Fibroblast of skin of left quadriceps (primary cell): ENCODE data around the gene CAPN11.
"Not testable (repeated sequence)": the region's sequence is repeated elsewhere in the genome, so short reads cannot be mapped to it uniquely, and the experiment has no call there.

Experiments
- DNase-seq, 2 experiments: peaks; one replicate each; pipeline ENCODE4 v3.0.0-alpha.2; 2013; ENCODE audit warnings: low read depth in 2 of 2

Gene CAPN11

GRCh38 chr6:44131892-44132291, 26.7 kb upstream of the CAPN11 start:
- DNase-seq: no peak

- no peak for DNase-seq
Observed at GRCh38 chr6:44132476-44132875, 26.1 kb upstream of the CAPN11 start.

- no peak for DNase-seq
Observed at GRCh38 chr6:44133003-44133931, 25.4 kb upstream of the CAPN11 start.

- no peak for DNase-seq
Observed at GRCh38 chr6:44133981-44134711, 24.5 kb upstream of the CAPN11 start.

- no peak for DNase-seq
Observed at GRCh38 chr6:44135173-44135758, 23.4 kb upstream of the CAPN11 start.

- no peak for DNase-seq
Observed at GRCh38 chr6:44135875-44136274, 22.7 kb upstream of the CAPN11 start.

GRCh38 chr6:44138717-44139350, 19.8 kb upstream of the CAPN11 start:
- DNase-seq: no peak

- no peak for DNase-seq
Observed at GRCh38 chr6:44139351-44139743, 19.3 kb upstream of the CAPN11 start.

GRCh38 chr6:44142835-44143234, 15.8 kb upstream of the CAPN11 start:
- no peak for DNase-seq

- no peak for DNase-seq
Observed at GRCh38 chr6:44143731-44144130, 14.9 kb upstream of the CAPN11 start.

GRCh38 chr6:44144536-44144935, 14.1 kb upstream of the CAPN11 start:
- not testable (repeated sequence) for DNase-seq

GRCh38 chr6:44145839-44146238, 12.8 kb upstream of the CAPN11 start:
- no peak for DNase-seq

GRCh38 chr6:44146685-44147084, 11.9 kb upstream of the CAPN11 start:
- DNase-seq: no peak

GRCh38 chr6:44147256-44147655, 11.4 kb upstream of the CAPN11 start:
- no peak for DNase-seq

- DNase-seq: no peak
Observed at GRCh38 chr6:44148306-44148705, 10.3 kb upstream of the CAPN11 start.

GRCh38 chr6:44149369-44150012, 9.1 kb upstream of the CAPN11 start:
- no peak for DNase-seq

GRCh38 chr6:44150317-44150917, 8.2 kb upstream of the CAPN11 start:
- DNase-seq: no peak

GRCh38 chr6:44151348-44152108, 7.1 kb upstream of the CAPN11 start:
- peak; percentile 15 to 23 for DNase-seq

- no peak for DNase-seq
Observed at GRCh38 chr6:44152109-44152461, 6.5 kb upstream of the CAPN11 start.

GRCh38 chr6:44152533-44152932, 6.1 kb upstream of the CAPN11 start:
- no peak for DNase-seq

GRCh38 chr6:44154067-44154466, 4.6 kb upstream of the CAPN11 start:
- no peak for DNase-seq
